NCI-H128 (cell line): ENCODE data around the gene TSPAN14.

ENCODE experiments used
- DNase-seq: peaks from one replicate; lab custom pipeline; 2025; ENCODE audit not compliant: unreplicated experiment; lab: John Stamatoyannopoulos, UW

Gene TSPAN14

GRCh38 chr10:80421707-80422536 is 32.2 kb upstream of the TSPAN14 start:
- DNase-seq, result no peak

- DNase-seq, result no peak
These were observed 28.2 kb upstream of the TSPAN14 start for GRCh38 chr10:80425901-80426300.

GRCh38 chr10:80427541-80427940 is 26.6 kb upstream of the TSPAN14 start:
- no peak for DNase-seq

- DNase-seq, result no peak
These were observed 24.6 kb upstream of the TSPAN14 start for GRCh38 chr10:80429521-80429973.

GRCh38 chr10:80433134-80433533 is 21.0 kb upstream of the TSPAN14 start:
- no peak for DNase-seq

GRCh38 chr10:80436446-80437098 is 17.5 kb upstream of the TSPAN14 start:
- DNase-seq, result no peak

- no peak for DNase-seq
These were observed 16.9 kb upstream of the TSPAN14 start for GRCh38 chr10:80437227-80437626.

GRCh38 chr10:80441831-80442230 is 12.3 kb upstream of the TSPAN14 start:
- DNase-seq, result no peak

- DNase-seq, result no peak
These were observed 11.2 kb upstream of the TSPAN14 start for GRCh38 chr10:80442879-80443278.

- no peak for DNase-seq
These were observed 10.6 kb upstream of the TSPAN14 start for GRCh38 chr10:80443531-80443974.

- DNase-seq, result no peak
These were observed 10.0 kb upstream of the TSPAN14 start for GRCh38 chr10:80444124-80444523.

GRCh38 chr10:80444646-80445319 is 9.3 kb upstream of the TSPAN14 start:
- DNase-seq, result no peak

GRCh38 chr10:80447436-80448190 is 6.5 kb upstream of the TSPAN14 start:
- no peak for DNase-seq

- no peak for DNase-seq
These were observed 5.7 kb upstream of the TSPAN14 start for GRCh38 chr10:80448209-80448942.

- DNase-seq, result no peak
These were observed 4.6 kb upstream of the TSPAN14 start for GRCh38 chr10:80449520-80449919.

GRCh38 chr10:80451132-80451531 is 3.0 kb upstream of the TSPAN14 start:
- DNase-seq, result no peak

- DNase-seq, result no peak
These were observed 2.0 kb upstream of the TSPAN14 start for GRCh38 chr10:80452069-80452468.

- no peak for DNase-seq
These were observed 1.5 kb upstream of the TSPAN14 start for GRCh38 chr10:80452640-80453039.

- no peak for DNase-seq
These were observed 861 bp upstream of the TSPAN14 start for GRCh38 chr10:80453056-80453841.
